HG02852 (cell line): ENCODE measurements around the gene KCNMA1.
A peak's percentile ranks its signal among the peaks of the same experiment; 100 is the strongest.

Source experiments
- ATAC-seq: cut with Tn5 transposase; IDR thresholded peaks from one replicate; pipeline ENCODE4 v1.9.1; 2021; ENCODE audit warnings: mild to moderate bottlenecking, moderate library complexity; ENCODE audit not compliant: unreplicated experiment

Gene KCNMA1

DNA sequence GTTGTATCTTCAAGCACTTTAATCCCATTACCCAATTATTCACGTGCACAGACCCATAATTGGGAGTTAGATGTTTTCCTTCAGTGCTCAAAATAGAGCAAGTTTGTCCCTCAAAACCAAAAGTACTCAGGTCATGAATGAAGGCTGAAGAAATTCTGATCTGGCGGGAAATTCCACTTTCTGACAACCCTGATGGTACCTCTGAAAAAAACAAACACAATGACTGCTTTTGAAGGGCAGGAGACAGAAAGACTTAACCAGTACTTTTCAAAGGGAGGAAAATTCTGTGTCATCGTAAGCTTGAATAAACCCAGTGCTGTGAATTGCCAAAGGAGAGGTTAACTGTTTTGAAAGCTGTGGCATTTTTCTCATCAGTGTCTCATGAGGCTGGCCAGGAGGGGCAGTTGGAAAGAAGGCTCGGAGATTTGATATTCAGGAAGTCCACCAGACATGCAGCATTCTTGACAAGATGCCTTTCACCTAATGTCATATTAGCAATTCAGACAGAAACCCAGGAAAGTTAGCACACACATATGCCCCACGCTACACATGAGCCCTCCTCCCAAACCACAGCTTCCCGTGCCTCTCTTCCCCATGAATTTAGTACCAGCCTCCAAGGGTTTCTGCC, 347.0 kb downstream of the KCNMA1 start:
- no peak for ATAC-seq

DNA sequence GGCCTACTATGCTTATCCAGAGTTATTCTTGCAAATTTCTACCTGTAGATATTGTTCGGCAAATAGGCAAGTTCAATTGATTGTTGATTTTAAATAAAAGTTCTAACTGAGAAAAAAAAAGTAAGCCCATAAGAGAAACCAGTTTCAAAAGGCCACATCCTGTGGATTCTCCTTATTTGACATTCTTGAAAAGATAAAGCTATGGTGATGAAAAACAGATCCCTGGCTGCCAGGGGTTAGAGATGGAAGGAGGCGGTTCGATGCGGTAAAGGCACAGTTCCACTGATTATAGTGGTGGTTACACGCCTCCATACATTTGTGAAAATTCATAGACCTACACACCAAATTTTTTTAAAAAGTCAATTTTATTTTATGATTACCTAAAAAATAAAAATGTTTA, 347.8 kb downstream of the KCNMA1 start:
- no peak for ATAC-seq

DNA sequence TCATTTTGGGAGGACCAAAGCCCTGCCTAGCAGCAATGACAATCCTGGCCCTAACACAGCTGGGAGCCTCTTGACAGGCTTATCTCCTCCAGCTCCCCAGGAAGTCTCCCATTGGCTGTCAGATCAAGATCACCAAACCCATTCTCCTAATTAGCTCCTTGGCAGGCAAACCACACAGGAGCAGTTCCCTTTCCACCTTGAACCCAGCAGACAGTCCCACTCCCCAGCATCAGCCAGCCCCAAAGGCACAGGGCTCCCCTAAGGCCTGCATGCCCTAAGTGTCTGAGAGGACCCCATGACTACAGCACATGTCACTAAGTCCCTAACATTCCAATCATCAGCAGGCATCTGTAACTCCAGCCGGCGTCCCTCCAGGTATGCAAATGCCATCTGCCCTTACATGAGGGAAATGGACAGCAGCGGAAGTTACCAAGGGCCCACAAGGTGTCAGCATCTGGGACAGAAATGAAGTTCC, 348.5 kb downstream of the KCNMA1 start:
- no peak for ATAC-seq

DNA sequence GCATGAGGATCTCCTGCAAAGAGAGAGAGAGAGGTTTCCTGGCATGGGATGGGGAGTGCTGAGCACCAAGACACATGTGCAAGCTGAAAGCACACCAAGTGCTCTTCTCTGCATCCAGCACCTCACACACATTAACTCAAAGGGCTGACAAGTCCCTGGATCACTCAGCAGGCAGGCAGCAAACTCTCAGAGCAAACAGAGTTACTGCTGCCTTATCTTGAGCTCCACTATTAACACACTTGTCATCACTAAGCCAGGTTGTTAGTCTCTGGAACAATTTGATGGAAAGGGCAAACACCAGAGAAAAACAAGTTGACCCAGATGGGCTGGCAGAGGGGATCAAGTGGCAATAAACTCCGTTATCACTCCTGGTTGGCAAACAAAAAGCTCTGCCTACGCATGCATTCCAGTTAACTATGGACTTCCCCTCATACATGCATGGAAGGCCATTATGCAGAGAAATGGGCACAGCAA, 349.9 kb downstream of the KCNMA1 start:
- no peak for ATAC-seq

DNA sequence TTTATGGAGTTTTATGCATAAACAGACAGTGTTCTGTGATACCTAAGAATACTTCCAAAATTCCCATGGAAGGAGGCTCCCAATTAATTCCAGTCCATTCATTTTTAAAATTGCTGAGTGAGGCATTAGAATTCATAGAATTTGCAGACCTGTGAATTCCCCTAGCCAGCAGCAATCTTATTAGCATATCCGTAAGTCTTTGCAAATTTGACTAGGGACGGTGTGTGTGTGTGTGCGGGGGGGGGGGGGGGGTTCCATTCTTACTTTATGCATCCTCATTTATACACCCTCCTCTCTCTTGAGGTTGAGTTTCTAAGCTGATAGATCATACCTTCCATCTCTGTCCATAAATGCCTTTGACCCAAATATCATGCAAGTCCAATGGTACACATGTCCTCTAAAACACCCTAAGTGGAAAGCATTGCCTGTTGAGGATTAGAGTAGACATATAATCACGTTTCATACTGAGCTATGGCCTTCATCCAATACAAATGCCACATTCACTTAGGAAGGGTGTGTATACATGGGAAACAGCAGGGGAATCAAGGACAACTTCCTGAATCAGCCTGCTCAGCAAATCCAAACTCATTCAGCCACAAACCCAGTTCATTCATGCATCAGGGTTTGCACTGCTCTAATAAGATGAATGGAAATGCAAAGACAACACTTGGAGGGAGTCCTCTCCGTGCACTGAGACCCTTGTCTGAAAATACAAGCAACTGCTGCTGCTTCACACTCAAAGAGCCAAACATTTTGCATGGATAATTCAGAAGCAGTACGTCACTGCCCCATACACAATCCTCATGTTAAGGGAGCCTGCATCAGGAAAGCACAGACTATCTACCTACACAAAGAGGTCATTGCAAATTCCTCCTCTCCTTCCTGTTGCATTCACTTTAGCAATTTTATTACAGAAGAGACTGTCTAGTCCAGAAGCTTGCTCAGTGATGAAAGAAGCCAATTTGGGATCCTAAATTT, 350.8 kb downstream of the KCNMA1 start:
- ATAC-seq = no peak

DNA sequence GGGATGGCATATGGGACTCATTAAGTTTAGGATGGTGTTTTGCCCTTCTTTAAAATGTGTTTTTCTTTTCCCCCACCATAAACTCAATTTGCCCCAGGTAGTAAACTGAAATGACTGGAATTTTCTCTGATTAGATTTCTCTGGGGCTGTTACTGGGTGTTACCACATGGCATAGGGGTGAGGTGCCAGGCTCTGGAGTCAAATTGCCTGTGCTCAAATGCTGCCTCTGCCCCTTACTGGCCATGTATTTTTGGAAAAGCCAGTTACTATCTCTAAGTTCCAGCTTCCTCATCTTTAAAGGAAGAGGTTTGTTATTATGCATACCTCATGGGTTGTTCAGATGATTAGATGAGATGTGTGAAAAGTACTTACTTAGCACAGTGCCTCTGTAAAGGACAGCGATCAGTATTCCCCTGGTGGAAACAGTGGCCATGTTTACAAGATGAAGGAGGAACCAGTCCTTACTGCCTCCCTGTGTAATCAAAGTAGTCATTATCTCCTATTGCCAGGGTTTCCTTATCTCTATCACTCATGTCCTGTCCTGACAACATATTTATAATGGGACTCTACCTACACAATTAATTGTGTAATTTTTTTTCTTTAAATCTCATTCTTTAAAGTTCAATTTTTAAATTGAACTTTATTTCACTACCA, 352.0 kb downstream of the KCNMA1 start:
- ATAC-seq = no peak

DNA sequence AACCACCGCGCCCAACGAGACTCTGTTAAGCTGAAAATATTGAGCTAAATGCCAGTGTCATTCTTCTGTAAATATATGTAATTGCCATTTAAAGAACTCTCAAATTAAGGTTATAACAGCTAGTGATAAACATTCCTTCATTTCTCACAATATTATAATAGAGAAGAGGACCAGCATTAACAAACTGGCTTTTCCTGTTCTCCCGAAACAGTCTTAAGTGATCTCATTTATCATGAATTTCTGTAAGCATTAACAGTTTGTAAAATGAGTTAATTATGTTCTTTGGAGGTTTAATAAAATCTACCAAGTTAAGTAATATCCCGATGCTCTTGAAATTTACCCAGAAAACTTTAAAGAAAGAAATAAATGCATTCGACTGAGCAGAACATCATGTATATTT, 352.8 kb downstream of the KCNMA1 start:
- no peak for ATAC-seq

DNA sequence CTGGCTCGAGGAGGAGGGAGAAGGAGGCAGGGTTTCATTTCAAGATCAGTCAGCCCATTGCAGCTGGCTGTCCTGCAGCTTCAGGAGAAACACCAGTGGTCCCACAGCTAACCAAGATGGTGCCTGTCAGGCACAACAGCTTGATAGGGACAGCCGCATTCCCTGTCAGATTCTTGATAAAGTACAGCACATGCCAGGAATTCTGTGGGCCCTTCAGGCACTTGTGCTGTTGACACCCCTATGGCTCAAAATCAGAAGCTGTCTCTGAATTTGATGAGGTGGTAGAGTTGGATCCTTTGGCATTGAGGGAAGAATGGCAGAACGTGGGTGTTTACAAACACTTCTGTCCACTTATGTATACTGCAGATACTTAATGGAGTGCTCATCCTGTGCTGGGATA, 354.3 kb downstream of the KCNMA1 start:
- ATAC-seq = no peak

DNA sequence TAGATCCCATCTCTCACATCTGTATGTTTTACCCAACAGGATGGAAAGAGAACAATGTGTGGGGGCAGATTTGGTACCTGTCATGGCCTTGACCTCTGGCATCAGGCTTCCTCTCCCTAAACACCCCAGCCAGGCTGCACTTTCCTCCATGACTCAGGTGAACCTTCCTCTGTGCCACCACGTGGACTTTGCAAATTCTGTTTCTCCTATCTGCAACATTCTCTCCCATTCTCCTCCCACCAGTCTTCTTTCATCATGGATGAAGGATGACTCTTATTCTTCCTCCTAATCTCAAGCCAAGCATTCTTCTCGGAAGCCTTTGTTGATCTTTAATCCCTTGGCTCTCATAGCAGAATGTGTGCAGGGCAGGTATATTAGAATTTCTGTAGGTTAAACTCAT, 355.4 kb downstream of the KCNMA1 start:
- no peak for ATAC-seq

DNA sequence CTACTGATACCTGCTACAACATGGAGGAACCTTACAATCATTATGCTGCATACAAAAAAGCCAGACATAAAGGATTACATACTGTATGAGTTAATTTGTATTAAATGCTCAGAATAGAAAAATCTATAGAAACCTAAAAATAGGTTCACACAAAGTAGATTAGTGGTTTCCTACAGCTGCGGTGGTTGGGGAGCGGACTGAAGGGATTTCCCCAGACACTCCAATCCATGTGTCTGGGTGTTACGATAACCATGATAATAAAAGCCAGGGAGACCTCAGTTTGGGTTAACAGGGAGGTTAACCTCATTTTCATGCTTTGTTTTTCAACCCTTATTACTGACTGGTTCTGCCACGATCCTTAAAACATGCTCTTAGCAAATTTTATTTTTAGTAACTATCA, 355.9 kb downstream of the KCNMA1 start:
- no peak for ATAC-seq

DNA sequence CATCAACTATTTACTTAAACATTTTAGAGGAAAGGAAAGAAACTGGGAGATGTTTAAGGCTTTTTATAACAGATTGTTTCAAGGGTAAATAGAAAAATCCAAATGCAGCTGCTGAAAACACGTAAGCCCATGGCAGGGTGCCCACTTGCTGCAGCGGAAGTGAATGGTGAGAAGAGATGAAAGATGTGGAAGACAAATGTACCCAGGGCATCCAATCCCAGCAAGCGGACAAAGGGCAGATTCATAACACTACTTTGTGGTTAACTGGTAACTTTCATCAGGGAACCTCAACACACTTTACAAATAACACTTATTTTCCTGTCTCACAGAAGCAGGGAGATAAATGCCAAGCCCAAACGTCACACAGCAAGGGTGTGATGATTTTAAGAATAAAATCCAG, 358.4 kb downstream of the KCNMA1 start:
- no peak for ATAC-seq

DNA sequence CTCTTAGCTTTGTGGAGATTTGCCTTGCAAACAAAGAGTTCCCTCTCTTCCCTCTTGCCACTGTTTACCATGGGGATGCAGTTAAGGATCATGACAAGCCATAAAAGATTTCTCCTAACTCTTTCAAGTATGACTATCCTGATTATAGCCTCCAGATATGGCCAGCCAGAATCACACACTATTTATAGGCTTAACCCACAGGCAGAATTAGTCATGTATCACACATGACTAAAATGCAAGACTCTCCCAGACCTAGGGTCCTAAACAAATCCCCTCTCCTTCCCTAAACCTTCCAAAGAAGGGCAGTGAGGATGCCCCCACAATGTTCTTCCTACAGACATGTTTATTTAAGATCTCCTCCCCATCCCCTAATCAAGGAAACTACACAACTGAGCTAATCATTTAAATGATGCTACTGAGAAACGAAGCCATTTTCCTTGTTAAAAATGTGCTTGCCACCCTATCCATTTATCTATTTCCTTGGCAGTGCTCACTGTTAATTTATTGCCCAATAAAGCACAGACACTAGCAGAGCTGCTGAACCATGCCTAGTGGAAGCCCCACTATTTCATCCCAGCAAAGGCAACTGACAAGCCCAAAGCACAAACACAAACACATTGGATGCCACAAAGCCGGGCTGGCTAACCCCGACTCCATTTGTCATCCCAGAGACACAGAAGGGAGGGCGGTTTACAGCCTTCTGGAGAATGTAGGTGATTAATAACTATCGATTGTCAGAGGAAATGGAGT, 363.4 kb downstream of the KCNMA1 start:
- ATAC-seq = no peak

DNA sequence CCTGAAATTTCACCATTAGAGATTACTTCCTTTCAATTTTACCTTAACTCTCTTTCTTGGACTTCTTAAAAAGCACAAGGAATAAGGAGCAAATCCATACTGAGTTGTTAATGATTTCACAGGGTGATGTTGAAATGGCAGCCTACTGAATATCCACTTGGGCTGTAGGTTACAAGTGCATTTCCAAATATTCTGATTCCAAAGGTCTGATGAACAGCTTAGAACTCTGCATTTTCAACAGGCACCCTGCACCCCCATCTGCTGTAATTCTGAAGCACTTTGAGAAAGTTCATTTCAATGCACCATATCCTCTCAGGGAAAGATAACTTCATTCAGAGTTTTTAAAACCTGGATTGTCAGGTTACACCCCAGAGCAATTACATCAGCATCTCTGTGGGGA, 368.4 kb downstream of the KCNMA1 start:
- no peak for ATAC-seq

DNA sequence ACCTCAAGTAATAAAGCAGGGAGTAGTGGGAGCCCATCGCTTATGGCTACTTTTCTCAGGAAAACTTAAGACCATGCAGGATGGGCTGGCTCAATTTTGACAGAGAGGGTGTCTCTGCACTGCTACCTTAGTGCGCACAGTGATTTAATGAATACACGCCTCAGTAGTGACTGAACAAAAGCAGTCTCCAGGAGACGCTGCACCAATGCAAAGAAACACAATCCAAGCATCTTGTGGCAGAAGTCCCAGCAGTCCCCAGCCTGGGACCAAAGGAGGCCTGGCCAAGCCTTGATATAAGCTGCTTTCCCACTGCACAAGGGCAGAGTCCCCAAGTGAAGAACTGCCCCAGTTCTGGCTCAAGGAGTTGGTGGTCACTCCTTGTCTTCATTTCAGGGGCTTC, 368.9 kb downstream of the KCNMA1 start:
- no peak for ATAC-seq

DNA sequence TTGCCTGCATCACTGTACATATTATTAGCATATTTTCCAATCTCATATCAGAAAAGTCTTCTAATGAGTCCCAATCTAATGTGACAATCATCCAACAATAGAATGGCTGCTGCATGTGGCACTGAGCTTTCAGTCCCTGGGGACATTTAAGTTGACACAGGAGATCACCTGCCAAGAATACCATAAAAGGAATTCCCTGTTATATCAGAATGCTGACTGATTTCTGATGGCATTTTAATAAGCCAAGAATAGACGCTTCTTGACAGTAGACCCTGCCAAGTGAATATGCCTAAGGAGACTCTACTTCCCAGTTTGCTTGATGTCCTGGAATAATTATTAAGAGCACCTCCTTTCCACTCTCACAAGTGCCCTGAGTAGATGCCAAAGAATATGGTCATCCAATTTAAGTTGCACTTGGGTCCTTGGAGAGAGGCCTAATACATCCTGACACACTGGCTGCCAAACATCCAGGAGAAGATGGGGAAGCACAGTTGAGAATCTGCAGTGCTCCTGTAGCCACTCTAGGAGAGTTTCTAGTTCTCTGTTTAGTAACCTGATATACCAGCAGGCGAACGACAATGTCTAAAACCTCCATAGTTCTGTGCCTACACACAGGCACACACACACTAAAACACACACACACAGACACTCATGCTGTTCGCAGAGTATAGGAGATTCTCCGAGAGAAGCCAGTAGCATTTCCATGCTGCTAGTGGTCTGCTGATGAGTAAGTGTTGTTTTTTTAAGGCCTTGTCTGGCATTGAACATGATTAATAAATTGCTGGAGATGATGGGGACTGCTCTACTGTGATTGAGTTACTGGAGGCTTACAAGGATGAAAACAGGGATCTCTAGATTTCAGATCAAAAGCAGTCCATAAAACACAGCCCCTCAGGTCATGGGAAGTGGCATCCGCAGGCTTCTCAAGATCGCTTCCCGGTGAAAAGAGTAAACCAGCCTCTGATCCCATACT, 369.6 kb downstream of the KCNMA1 start:
- no peak for ATAC-seq

DNA sequence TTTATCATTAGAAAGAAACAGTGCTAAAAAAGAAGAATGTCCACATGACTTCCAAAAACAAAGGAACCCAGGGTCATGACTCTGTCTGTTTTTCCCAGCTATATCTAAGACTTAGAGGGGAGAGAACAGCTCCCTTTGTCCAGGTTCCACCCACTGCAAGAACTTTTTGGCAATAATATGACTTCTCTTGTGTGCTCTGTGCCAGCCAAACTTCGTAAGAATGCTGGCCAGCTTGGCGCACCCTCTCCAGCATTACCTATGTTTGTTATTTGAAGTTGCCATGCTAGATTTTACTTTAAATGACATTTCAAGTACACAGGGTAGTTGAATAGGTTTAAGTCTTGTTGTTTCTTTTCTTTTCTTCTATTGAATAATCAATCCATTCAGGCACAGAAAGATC, 371.4 kb downstream of the KCNMA1 start:
- no peak for ATAC-seq

DNA sequence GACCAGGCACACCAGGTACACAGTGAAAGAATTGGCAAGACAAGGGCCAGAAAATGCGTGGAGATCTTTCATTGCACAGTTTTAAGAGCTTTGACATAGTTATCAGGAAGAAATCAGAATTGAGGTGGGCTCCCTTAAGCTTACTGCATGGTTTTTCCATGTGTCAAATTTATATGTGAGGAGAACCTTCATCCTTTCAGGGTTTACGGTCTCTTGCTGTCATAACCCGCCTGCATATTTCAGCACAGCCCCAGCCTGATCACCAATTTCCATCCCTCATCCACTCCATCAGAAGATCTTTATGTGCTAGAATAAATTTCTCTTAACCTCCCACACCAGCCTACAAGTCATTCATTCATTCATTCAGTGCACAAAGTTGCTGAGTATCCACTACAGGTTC, 373.1 kb downstream of the KCNMA1 start:
- ATAC-seq = no peak

DNA sequence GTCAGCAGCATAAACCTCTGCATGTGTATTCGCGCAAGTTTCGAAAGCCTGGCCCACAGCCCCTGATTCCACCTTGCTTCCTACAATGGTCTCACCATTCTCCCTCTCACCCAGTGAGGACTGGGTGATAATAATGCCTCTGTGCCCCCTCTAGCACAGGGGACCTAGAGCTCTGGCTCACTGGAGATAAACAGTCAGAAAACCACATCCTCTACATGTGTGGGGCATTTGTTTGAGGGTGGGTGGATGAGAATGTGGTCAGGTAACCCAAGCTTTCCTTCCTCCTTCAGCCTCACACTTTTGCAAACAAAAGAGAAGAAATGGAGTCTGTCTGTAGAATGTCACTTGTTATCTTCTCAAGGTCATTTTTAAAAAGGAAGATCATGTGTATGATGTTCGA, 373.5 kb downstream of the KCNMA1 start:
- ATAC-seq = peak; percentile 67

DNA sequence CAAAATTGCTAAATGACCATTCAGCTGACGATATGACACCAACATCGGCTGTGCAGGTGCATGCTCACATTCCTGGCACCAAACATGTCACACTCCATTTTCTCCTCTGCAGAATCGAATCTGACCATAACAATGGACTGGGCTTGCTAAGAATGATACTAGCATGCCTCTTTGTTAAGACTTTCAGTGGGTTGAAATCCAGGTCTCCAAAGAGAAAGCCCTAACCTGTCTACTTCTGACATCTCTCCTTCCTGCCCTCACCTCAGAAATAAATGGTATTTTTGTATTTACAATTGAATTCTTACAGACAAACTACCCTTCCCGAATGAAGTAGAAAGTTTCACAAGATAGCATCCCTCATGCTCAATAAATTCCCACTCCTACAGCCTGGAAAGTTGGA, 373.9 kb downstream of the KCNMA1 start:
- no peak for ATAC-seq

DNA sequence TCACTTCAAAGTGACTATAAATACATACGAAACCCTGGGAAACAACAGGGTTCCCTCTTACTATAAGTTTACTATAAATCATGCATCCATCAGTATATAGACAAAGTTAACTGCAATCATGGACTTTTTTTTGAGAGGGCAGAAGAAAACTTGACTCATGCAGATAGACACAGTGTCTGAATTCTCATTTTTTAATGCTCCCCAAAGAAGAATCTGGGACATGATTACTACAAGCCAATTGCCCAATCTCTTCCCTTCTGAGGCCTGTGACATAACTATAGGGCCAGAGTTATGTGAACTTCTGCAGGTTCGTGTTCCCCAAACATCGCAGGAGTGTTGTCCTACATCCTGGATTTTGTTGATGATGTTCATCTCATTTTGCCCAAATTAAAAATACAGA, 376.5 kb downstream of the KCNMA1 start:
- ATAC-seq = no peak
